Right renal pelvis (tissue), 4 donors: ENCODE measurements around the gene ICAM2. TPM values are rescaled to one million over a fixed set of nuclear protein-coding genes. Genes with fewer than 3 reads are reported as not detected.

Experiments
- DNase-seq, 4 donors: peaks; one replicate each; pipeline ENCODE4 v3.0.0-alpha.2; 2013; ENCODE audit warnings: low read depth in 4 of 4, low spot score in 3 of 4, missing footprints in 1 of 4
- polyA plus RNA-seq, 4 donors: library from polyadenylated mRNA; unstranded; fragments of 120-200 nt; gene quantifications; one replicate each; pipeline ENCODE4 v1.2.1, GENCODE V29; 2013; ENCODE audit not compliant: insufficient read length in 4 of 4

The ICAM2 gene
- polyA plus RNA-seq, 4 donors = 28.7 to 32.6 (median 31.1) TPM

DNA sequence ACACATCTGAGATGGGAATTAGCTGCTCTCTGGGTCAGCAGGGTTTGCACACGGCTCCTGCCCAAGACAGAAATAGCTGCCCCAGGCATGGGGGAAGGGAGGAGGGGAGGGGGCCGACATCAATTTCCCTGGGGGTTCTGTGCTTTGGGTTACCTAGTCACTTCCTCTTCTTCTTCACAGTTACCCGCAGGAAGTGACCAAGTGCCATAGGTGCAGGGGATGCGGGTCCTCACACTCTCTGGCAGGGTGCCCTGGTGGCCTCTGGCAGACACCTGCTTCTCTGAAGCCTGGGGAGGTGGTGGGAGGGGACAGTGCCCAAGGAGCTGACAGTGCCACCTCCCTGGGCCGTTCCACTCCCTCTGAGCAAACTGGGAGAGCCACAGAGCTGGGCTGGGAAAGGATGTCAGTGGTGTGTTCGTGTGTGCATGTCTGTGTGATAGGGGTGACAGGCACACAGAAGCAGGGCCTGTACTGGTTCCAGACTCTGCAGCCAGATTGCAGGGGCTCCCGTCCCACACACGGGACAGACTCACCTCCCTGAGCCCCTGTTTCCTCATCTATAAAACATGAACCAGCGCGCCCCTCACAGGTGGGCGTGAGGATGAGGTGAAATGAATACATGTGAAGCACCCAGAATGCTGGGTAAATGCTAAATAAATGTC lies 65.9 kb downstream of the ICAM2 start:
- no peak for DNase-seq

Other genes with a start within 250 kb of the ICAM2 start
- 100 to 1,000 TPM; 104 to 120 (median 113) TPM for gene CCDC47, start 247.0 kb downstream of the ICAM2 start, polyA plus RNA-seq
- gene DDX42, start 246.5 kb downstream of the ICAM2 start, polyA plus RNA-seq = 100 to 1,000 TPM; 141 to 199 (median 177) TPM
- gene PSMC5, start 193.2 kb downstream of the ICAM2 start, polyA plus RNA-seq = 100 to 1,000 TPM; 179 to 189 (median 184) TPM
- 10 to 100 TPM; 56.2 to 69.1 (median 60.3) TPM for gene FTSJ3, start 193.0 kb downstream of the ICAM2 start, polyA plus RNA-seq
- gene SMARCD2, start 177.9 kb downstream of the ICAM2 start, polyA plus RNA-seq = 10 to 100 TPM; 53.2 to 60.0 (median 56.6) TPM
- gene CSH2, start 147.0 kb downstream of the ICAM2 start, polyA plus RNA-seq = 1 to 10 TPM in 1 of 4 donors, not detected in 3; 2.4 TPM
- not detected for gene GH2, start 138.7 kb downstream of the ICAM2 start, polyA plus RNA-seq
- gene CSH1, start 124.1 kb downstream of the ICAM2 start, polyA plus RNA-seq = 1 to 10 TPM in 2 of 4 donors, under 1 TPM in 1, not detected in 1; 0.98 to 5.2 (median 1.3) TPM
- not detected for gene CSHL1, start 109.4 kb downstream of the ICAM2 start, polyA plus RNA-seq
- gene GH1, start 101.8 kb downstream of the ICAM2 start, polyA plus RNA-seq = not detected
- gene CD79B, start 88.3 kb downstream of the ICAM2 start, polyA plus RNA-seq = 1 to 10 TPM; 2.1 to 3.2 (median 2.3) TPM
- 1 to 10 TPM in 2 of 4 donors, under 1 TPM in 2; 0.72 to 1.3 (median 1.0) TPM for gene SCN4A, start 47.7 kb downstream of the ICAM2 start, polyA plus RNA-seq
- 1 to 10 TPM; 3.4 to 4.0 (median 3.7) TPM for gene PRR29, start 22.3 kb downstream of the ICAM2 start, polyA plus RNA-seq
- gene ERN1, start 109.5 kb upstream of the ICAM2 start, polyA plus RNA-seq = 10 to 100 TPM in 2 of 4 donors, 1 to 10 TPM in 2; 8.8 to 10.7 (median 9.5) TPM
- 10 to 100 TPM; 24.6 to 28.7 (median 27.2) TPM for gene TEX2, start 242.6 kb upstream of the ICAM2 start, polyA plus RNA-seq